Keratinocyte (primary cell): ENCODE data around the gene ASPSCR1. TPM values are rescaled to one million over a fixed set of nuclear protein-coding genes. Genes with fewer than 3 reads are reported as not detected.

Experiments
- DNase-seq: peaks from one replicate; pipeline ENCODE4 v3.0.0-alpha.2; 2011; ENCODE audit warnings: low read depth, missing footprints, low spot score
- FAIRE-seq: peaks from 2 replicates; lab custom pipeline; 2011; peaks lifted over from hg19 to GRCh38; lab: Jason Lieb, UNC
- H2AFZ ChIP-seq: 2 replicates; pipeline ENCODE4 v1.6.0; 2012; ENCODE audit warnings: low read length, control low read depth, inconsistent platforms; ENCODE audit not compliant: control insufficient read depth
- H3K27ac ChIP-seq: 2 replicates; pipeline ENCODE4 v1.5.1; 2011; ENCODE audit warnings: low read length; ENCODE audit not compliant: control insufficient read depth, insufficient read depth
- H3K27me3 ChIP-seq: 3 replicates; pipeline ENCODE4 v1.6.0; 2011; ENCODE audit warnings: low read length; ENCODE audit not compliant: control insufficient read depth, insufficient read depth; ENCODE audit errors: extremely low read depth
- H3K36me3 ChIP-seq, 2 experiments: 2 replicates in 1 of 2; 3 replicates in 1 of 2; pipeline ENCODE4 v1.5.1; 2011; ENCODE audit warnings: low read length in 2 of 2, mild to moderate bottlenecking in 1 of 2; ENCODE audit not compliant: control insufficient read depth in 2 of 2, insufficient read depth in 2 of 2; ENCODE audit errors: extremely low read depth in 1 of 2
- H3K4me1 ChIP-seq: 3 replicates; pipeline ENCODE4 v1.5.1; 2011; ENCODE audit warnings: low read length; ENCODE audit not compliant: control insufficient read depth, insufficient read depth; ENCODE audit errors: extremely low read depth
- H3K4me2 ChIP-seq: 3 replicates; pipeline ENCODE4 v1.6.0; 2011; ENCODE audit warnings: low read depth, low read length; ENCODE audit not compliant: control insufficient read depth, insufficient read depth; ENCODE audit errors: extremely low read depth
- H3K4me3 ChIP-seq, 3 experiments: fragments of 200-600 bp in 1 of 3; sonication (generic) in 1 of 3; 2 replicates in 2 of 3; 3 replicates in 1 of 3; pipeline ENCODE4 v1.5.1; 2011 to 2016; ENCODE audit warnings: low read length in 3 of 3, mild to moderate bottlenecking in 3 of 3, control low read depth in 2 of 3, inconsistent platforms in 1 of 3, low read depth in 1 of 3, mixed read lengths in 1 of 3, mixed run types in 1 of 3, moderate library complexity in 1 of 3; ENCODE audit not compliant: control insufficient read depth in 2 of 3, insufficient read depth in 2 of 3; ENCODE audit errors: extremely low read depth in 1 of 3
- H3K79me2 ChIP-seq: 2 replicates; pipeline ENCODE4 v1.6.0; 2012; ENCODE audit warnings: low read length; ENCODE audit not compliant: control insufficient read depth, insufficient read depth
- H3K9ac ChIP-seq: 3 replicates; pipeline ENCODE4 v1.6.0; 2011; ENCODE audit warnings: low read length; ENCODE audit not compliant: control insufficient read depth, insufficient read depth; ENCODE audit errors: extremely low read depth
- H3K9me1 ChIP-seq: 3 replicates; pipeline ENCODE4 v1.6.0; 2011; ENCODE audit warnings: low read length; ENCODE audit not compliant: control insufficient read depth, insufficient read depth; ENCODE audit errors: extremely low read depth
- H3K9me3 ChIP-seq: 2 replicates; pipeline ENCODE4 v1.5.1; 2012; ENCODE audit warnings: low read depth, low read length; ENCODE audit not compliant: control insufficient read depth
- H4K20me1 ChIP-seq: 3 replicates; pipeline ENCODE4 v1.6.0; 2011; ENCODE audit warnings: low read length; ENCODE audit not compliant: control insufficient read depth, insufficient read depth; ENCODE audit errors: extremely low read depth
- EZH2 ChIP-seq: IDR thresholded peaks from one replicate; pipeline ENCODE4 v1.6.1; 2012; ENCODE audit warnings: inconsistent platforms, mild to moderate bottlenecking, low read length, moderate library complexity
- dilution Hi-C: fragments of 300-500 bp; cut with MboI; formaldehyde crosslinking; loops from one replicate; pipeline ENCODE4 v1.7.0; 2020; ENCODE audit warnings: low sequenced_read_pairs; ENCODE audit not compliant: extremely low pct_ligation_motif_present
- polyA plus RNA-seq, 5 experiments: library from polyadenylated mRNA; depleted of rRNA in 3 of 5; stranded (reverse) in 3 of 5; stranded (forward) in 1 of 5; unstranded in 1 of 5; fragments of >200 nt; gene quantifications; 1 replicate in 1 of 5; 2 replicates in 3 of 5; 3 replicates in 1 of 5; pipeline versions ENCODE4 v1.2.1 to v1.2.3, GENCODE V29; 2011 to 2012; ENCODE audit warnings: missing spikeins in 2 of 5, low read depth in 1 of 5, low replicate concordance in 1 of 5
- TF ChIP-seq, protein P1 (sequence below), 3 experiments: IDR thresholded peaks in 1 of 3; conservative IDR thresholded peaks in 1 of 3; optimal IDR thresholded peaks in 1 of 3; 2 replicates in 2 of 3; 3 replicates in 1 of 3; pipeline versions ENCODE3 to v1.5.1; 2011; ENCODE audit warnings: low read length in 3 of 3, mild to moderate bottlenecking in 3 of 3, moderate library complexity in 2 of 3, control low read depth in 1 of 3, inconsistent platforms in 1 of 3; ENCODE audit not compliant: insufficient read depth in 2 of 3; ENCODE audit errors: extremely low read depth in 1 of 3

ASPSCR1 gene
- polyA plus RNA-seq, 1 donor (not counting 4 experiments of a cell fraction or from before 2014, with no cell fraction given), result 5.2 TPM

DNA sequence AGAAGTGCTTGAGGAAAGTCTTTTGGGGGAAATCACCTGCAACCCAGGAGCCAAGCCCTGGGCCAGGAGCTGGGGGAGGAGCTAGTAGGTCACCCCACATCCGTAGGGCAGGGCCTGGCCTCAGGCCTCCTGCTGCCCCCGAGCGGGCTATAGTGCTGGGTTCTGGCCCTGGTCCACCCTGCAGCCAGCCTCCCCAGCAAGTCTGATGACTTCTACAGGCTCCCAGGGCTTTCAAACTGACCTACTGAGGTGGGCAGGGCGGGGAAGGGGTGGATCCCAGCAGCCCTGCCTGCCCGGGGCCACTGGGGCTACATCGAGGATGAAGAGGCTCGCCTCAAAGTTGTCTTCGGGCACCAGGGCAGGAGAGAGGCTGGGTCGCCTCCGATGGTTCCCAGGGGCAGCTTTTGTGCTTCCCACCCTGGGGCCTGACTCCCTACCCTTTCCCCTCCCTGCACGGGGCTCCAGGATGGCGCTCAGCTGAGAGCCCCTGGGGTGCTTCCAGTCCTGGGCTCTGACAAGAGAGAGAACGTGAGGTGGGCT, 40.3 kb downstream of the ASPSCR1 start:
- dilution Hi-C loops, result no loop called here
- Histone ChIP-seq H3K27ac (no peak overlapping the region), H3K4me2 (no peak overlapping the region), H3K4me1 (peaks cover 32% of the 10 kb centered on the region), H4K20me1 (peaks cover 6% of the 10 kb centered on the region), H3K9ac (no peak overlapping the region), H3K4me3 (no peak overlapping the region), H3K9me1 (no peaks in the 10 kb centered on the region), H3K27me3 (no peaks in the 10 kb centered on the region), H3K79me2 (peaks cover 5% of the 10 kb centered on the region), H3K9me3 (no peaks in the 10 kb centered on the region), H3K36me3 (peaks cover 0 to 4% of the 10 kb centered on the region in 2 experiments), H2AFZ (no peak overlapping the region)
- TF ChIP-seq, protein P1, sequence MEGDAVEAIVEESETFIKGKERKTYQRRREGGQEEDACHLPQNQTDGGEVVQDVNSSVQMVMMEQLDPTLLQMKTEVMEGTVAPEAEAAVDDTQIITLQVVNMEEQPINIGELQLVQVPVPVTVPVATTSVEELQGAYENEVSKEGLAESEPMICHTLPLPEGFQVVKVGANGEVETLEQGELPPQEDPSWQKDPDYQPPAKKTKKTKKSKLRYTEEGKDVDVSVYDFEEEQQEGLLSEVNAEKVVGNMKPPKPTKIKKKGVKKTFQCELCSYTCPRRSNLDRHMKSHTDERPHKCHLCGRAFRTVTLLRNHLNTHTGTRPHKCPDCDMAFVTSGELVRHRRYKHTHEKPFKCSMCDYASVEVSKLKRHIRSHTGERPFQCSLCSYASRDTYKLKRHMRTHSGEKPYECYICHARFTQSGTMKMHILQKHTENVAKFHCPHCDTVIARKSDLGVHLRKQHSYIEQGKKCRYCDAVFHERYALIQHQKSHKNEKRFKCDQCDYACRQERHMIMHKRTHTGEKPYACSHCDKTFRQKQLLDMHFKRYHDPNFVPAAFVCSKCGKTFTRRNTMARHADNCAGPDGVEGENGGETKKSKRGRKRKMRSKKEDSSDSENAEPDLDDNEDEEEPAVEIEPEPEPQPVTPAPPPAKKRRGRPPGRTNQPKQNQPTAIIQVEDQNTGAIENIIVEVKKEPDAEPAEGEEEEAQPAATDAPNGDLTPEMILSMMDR (optimal IDR thresholded peaks at IDR 0.05 in 1 of 3, IDR thresholded peaks at IDR 0.05 in 1 of 3, conservative IDR thresholded peaks at IDR 0.05 in 1 of 3; ENCODE audit: extremely low read depth in 1 of 3, insufficient read depth in 2 of 3, low read length in 3 of 3), result no peak
- TF ChIP-seq EZH2, result no peak
- DNase-seq (no peak), FAIRE-seq (no peak)

DNA sequence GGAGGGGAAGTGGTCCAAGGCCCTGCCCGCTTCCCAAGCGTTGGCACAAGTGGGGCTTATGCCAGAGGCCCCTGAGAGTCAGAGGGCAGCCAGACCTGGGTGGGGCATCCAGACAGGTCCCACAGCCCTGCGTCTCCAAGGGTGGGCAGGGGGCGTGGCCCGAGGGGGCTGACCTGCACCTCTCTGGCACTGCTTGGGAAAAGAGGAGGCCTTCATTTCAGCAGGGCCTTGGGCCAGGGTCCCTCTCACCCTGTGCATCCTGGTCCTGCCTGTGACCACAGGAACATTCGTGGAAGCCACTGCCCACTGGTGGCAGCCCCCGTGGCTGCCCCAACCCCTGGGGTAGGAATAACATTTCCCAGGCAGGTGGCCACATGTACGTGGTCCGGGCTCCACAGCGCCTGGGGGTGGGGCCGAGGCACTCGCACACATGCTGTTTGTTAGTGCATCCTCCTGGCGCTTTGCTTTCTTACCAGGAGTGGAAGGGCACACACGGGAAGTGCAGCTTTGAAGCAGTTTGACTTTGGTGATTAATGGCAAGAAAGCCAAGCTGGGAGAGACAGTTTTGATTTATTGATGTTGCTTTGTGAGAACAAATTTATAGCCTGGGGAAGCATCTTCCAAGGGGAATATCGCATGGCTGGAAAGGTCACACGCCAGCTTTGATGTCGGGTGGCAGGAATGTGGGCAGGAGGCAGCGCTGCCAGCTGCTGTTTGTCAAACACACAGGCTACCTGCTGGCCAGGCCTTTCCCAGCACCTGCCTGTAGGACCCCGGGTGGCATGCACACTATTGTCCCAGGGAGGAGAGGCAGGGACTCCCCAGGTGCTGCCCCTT, 40.9 kb downstream of the ASPSCR1 start:
- no peak overlapping the region for H2AFZ ChIP-seq
- DNase-seq, result no peak
- peaks cover 6% of the 10 kb centered on the region for H4K20me1 ChIP-seq
- peaks cover 5% of the 10 kb centered on the region for H3K79me2 ChIP-seq
- dilution Hi-C loops, result no loop called here
- TF ChIP-seq EZH2, result no peak
- TF ChIP-seq, protein P1 (optimal IDR thresholded peaks at IDR 0.05 in 1 of 3, IDR thresholded peaks at IDR 0.05 in 1 of 3, conservative IDR thresholded peaks at IDR 0.05 in 1 of 3; ENCODE audit: extremely low read depth in 1 of 3, insufficient read depth in 2 of 3, low read length in 3 of 3), result no peak
- H3K27ac ChIP-seq, result no peak overlapping the region
- peaks cover 0 to 4% of the 10 kb centered on the region in 2 experiments for H3K36me3 ChIP-seq
- no peak overlapping the region for H3K9ac ChIP-seq
- no peaks in the 10 kb centered on the region for H3K9me1 ChIP-seq
- H3K4me3 ChIP-seq, result no peak overlapping the region
- peaks cover 26% of the 10 kb centered on the region for H3K4me1 ChIP-seq
- no peak overlapping the region for H3K4me2 ChIP-seq
- no peaks in the 10 kb centered on the region for H3K27me3 ChIP-seq
- no peaks in the 10 kb centered on the region for H3K9me3 ChIP-seq
- no peak for FAIRE-seq
